K562 (cell line): Measurements from ENCODE around the gene FOXI1. TPM values are rescaled to one million over a fixed set of nuclear protein-coding genes. Genes with fewer than 3 reads are reported as not detected.

ENCODE experiments used
- ATAC-seq: fragments of 200-7000 bp; cut with Tn5 transposase; 3 replicates; pipeline ENCODE4 v1.9.1; 2020; ENCODE audit warnings: moderate library complexity
- BruUV-seq: library from RNA; stranded (reverse); fragments of 400-500 nt; replicated peaks from 2 replicates; lab custom pipeline; 2021; lab: Mats Ljungman, UMichigan
- CTCF ChIA-PET: fragments of 300-600 bp; formaldehyde crosslinking; extraction: SDS; loops from one replicate; lab custom pipeline; 2021; ENCODE audit warnings: low intra/inter-chr PET ratio; lab: Yijun Ruan, JAX
- POLR2A ChIA-PET: fragments of 300-600, 350-650 bp; sonication (Branson Sonifier 250); formaldehyde crosslinking; extraction: SDS; loops from one replicate; lab custom pipeline; 2021; ENCODE audit warnings: antibody characterized with exemption, inconsistent platforms; lab: Yijun Ruan, JAX
- DNase-seq, 4 experiments: peaks; one replicate each; pipeline versions ENCODE4 v3.0.0 to v3.0.0-alpha.2; 2011 to 2018; ENCODE audit warnings: low spot score in 3 of 4, mixed read lengths in 3 of 4; ENCODE audit errors: extremely low read depth in 1 of 4
- FAIRE-seq: peaks from 2 replicates; lab custom pipeline; 2011; peaks lifted over from hg19 to GRCh38; lab: Jason Lieb, UNC
- H2AFZ ChIP-seq: 2 replicates; pipeline ENCODE4 v1.6.0; 2011; ENCODE audit warnings: low read depth, low read length, control low read depth, inconsistent platforms
- H3K27ac ChIP-seq: fragments of 200-600 bp; 3 replicates; pipeline ENCODE4 v1.8.0; 2011; ENCODE audit warnings: low read depth, mild to moderate bottlenecking, control low read depth, inconsistent platforms, low read length, moderate library complexity, mixed read lengths; ENCODE audit errors: extremely low read depth
- H3K27me3 ChIP-seq, 2 experiments: fragments of 300-600 bp in 1 of 2; 2 replicates in 1 of 2; 3 replicates in 1 of 2; pipeline versions ENCODE4 v1.6.0 to v1.8.0; 2011; ENCODE audit warnings: inconsistent platforms in 2 of 2, low read length in 2 of 2, mild to moderate bottlenecking in 1 of 2, mixed read lengths in 1 of 2, moderate library complexity in 1 of 2; ENCODE audit not compliant: control insufficient read depth in 2 of 2, insufficient read depth in 2 of 2
- H3K36me3 ChIP-seq: fragments of 300-600 bp; 3 replicates; pipeline ENCODE4 v1.8.0; 2011; ENCODE audit warnings: mild to moderate bottlenecking, low read length, inconsistent platforms; ENCODE audit not compliant: control insufficient read depth, insufficient read depth
- H3K4me1 ChIP-seq, 2 experiments: fragments of 200-600 bp in 1 of 2; replicated peaks in 1 of 2; 2 replicates in 1 of 2; 3 replicates in 1 of 2; pipeline versions ENCODE4 v1.5.1 to v1.8.0; 2011; ENCODE audit warnings: inconsistent platforms in 2 of 2, low read length in 2 of 2, mild to moderate bottlenecking in 1 of 2, mixed read lengths in 1 of 2, moderate library complexity in 1 of 2; ENCODE audit not compliant: control insufficient read depth in 2 of 2, insufficient read depth in 2 of 2
- H3K4me2 ChIP-seq: 2 replicates; pipeline ENCODE4 v1.6.1; 2011; ENCODE audit warnings: low read length, control low read depth, inconsistent platforms, mixed read lengths; ENCODE audit not compliant: insufficient read depth
- H3K4me3 ChIP-seq: fragments of 200-600 bp; sonication (generic), shearing (Covaris generic); 2 replicates; pipeline ENCODE4 v1.5.1; 2016; ENCODE audit warnings: control low read depth, inconsistent platforms
- H3K79me2 ChIP-seq: fragments of 200-600 bp; 3 replicates; pipeline ENCODE4 v1.8.0; 2011; ENCODE audit warnings: low read length, inconsistent platforms; ENCODE audit not compliant: control insufficient read depth, insufficient read depth
- H3K9ac ChIP-seq, 2 experiments: 2 replicates each; pipeline versions ENCODE4 v1.6.0 to v1.6.1; 2011; ENCODE audit warnings: low read depth in 2 of 2, low read length in 2 of 2, control low read depth in 1 of 2, inconsistent platforms in 1 of 2, mild to moderate bottlenecking in 1 of 2, mixed read lengths in 1 of 2; ENCODE audit not compliant: insufficient read depth in 1 of 2
- H3K9me1 ChIP-seq: one replicate; pipeline ENCODE4 v1.6.0; 2011; ENCODE audit warnings: inconsistent platforms, mild to moderate bottlenecking, low read length, moderate library complexity; ENCODE audit not compliant: control insufficient read depth, insufficient read depth
- H3K9me3 ChIP-seq: replicated peaks from 2 replicates; pipeline ENCODE4 v1.5.1; 2011; ENCODE audit warnings: low read depth, low read length, inconsistent platforms; ENCODE audit not compliant: control insufficient read depth, insufficient read depth
- H4K20me1 ChIP-seq: replicated peaks from 2 replicates; pipeline ENCODE4 v1.6.1; 2011; ENCODE audit warnings: low read length, inconsistent platforms, mixed read lengths; ENCODE audit not compliant: control insufficient read depth, insufficient read depth
- CEBPG ChIP-seq, 3 experiments: fragments of 200-800 bp in 1 of 3; sonication (Bioruptor generic) in 1 of 3; sonication (generic) in 1 of 3; formaldehyde crosslinking in 1 of 3; IDR thresholded peaks in 2 of 3; conservative IDR thresholded peaks in 1 of 3; 2 replicates each; pipeline versions ENCODE4 v1.6.1 to v1.8.0; 2016 to 2022; ENCODE audit warnings: missing compliant biosample characterization in 2 of 3, missing genetic modification characterization in 2 of 3, mild to moderate bottlenecking in 1 of 3, missing genetic modification reagents in 1 of 3
- CREBBP ChIP-seq: IDR thresholded peaks from one replicate; pipeline ENCODE4 v1.6.1; 2012; ENCODE audit warnings: low read depth, mild to moderate bottlenecking, control low read depth, inconsistent platforms, low read length
- DNMT1 ChIP-seq: fragments of 450-650 bp; IDR thresholded peaks from 2 replicates; pipeline ENCODE4 v1.6.1; 2016; ENCODE audit warnings: antibody characterized with exemption, mild to moderate bottlenecking
- ELF1 ChIP-seq: fragments of 200-800 bp; sonication (Bioruptor generic); IDR thresholded peaks from 2 replicates; pipeline ENCODE4 v1.6.1; 2016; ENCODE audit warnings: missing genetic modification characterization, missing compliant biosample characterization
- FOXP1 ChIP-seq: sonication (generic); formaldehyde crosslinking; IDR thresholded peaks from 2 replicates; pipeline ENCODE4 v1.8.0; 2022; ENCODE audit warnings: mild to moderate bottlenecking, missing genetic modification reagents
- GABPB2 ChIP-seq: fragments of 250-450 bp; sonication (Bioruptor Pico); conservative IDR thresholded peaks from 2 replicates; pipeline ENCODE4 v1.5.1; 2021; ENCODE audit warnings: mild to moderate bottlenecking
- NFE2 ChIP-seq: IDR thresholded peaks from 2 replicates; pipeline ENCODE4 v1.6.1; 2014; ENCODE audit warnings: antibody characterized with exemption, low read depth
- NR2C1 ChIP-seq, 2 experiments: fragments of 450-650 bp; IDR thresholded peaks; 2 replicates each; pipeline ENCODE4 v1.6.1; 2017; ENCODE audit warnings: mild to moderate bottlenecking in 2 of 2, antibody characterized with exemption in 1 of 2, inconsistent platforms in 1 of 2, missing compliant biosample characterization in 1 of 2, missing genetic modification characterization in 1 of 2
- PURB ChIP-seq: sonication (generic); formaldehyde crosslinking; IDR thresholded peaks from 2 replicates; pipeline ENCODE4 v1.9.0; 2021; ENCODE audit warnings: low read depth, mild to moderate bottlenecking, missing genetic modification reagents
- TAF15 ChIP-seq: fragments of 200-400 bp; formaldehyde crosslinking; IDR thresholded peaks from 2 replicates; pipeline ENCODE4 v1.6.1; 2017; ENCODE audit warnings: mild to moderate bottlenecking, low read depth, low read length, moderate library complexity
- ZC3H11A ChIP-seq: IDR thresholded peaks from 2 replicates; pipeline ENCODE4 v1.6.1; 2012; ENCODE audit warnings: low read depth, low read length, improper control_type of control experiment
- ZC3H8 ChIP-seq: fragments of 450-650 bp; IDR thresholded peaks from 2 replicates; pipeline ENCODE4 v1.6.1; 2017
- ZEB2 ChIP-seq: fragments of 450-650 bp; IDR thresholded peaks from 2 replicates; pipeline ENCODE4 v1.6.1; 2016
- ZSCAN32 ChIP-seq: fragments of 450-650 bp; formaldehyde crosslinking; IDR thresholded peaks from 2 replicates; pipeline ENCODE4 v1.4.0; 2020; ENCODE audit warnings: mild to moderate bottlenecking, moderate library complexity
- WGBS: fragments of 100-300 bp; shearing (Covaris generic); methylation state at CpG from one replicate; pipeline ENCODE4 v1.1.6; 2016; ENCODE audit warnings: low coverage, mixed read lengths; ENCODE audit not compliant: insufficient coverage; ENCODE audit errors: missing lambda C conversion rate; 5-methylcytosine and 5-hydroxymethylcytosine counted together
- in situ Hi-C: fragments of 300-500 bp; cut with MboI; formaldehyde crosslinking; loops from 4 replicates; pipeline ENCODE4 v1.15.0; 2018; ENCODE audit warnings: inconsistent platforms, mixed read lengths
- intact Hi-C: fragments of 100-400 bp; cut with micrococcal nuclease; formaldehyde crosslinking; loops from 2 replicates; pipeline ENCODE4 v1.14.2; 2022
- polyA plus RNA-seq, 8 experiments: library from polyadenylated mRNA; depleted of rRNA in 4 of 8; stranded (reverse) in 5 of 8; unstranded in 3 of 8; fragments of >200 nt; fragmentation: Nextera tagmentation in 2 of 8; fragmentation: Illumina TruSeq in 1 of 8; extraction: Ambion mirVana in 2 of 8; extraction: Trizol in 1 of 8; gene quantifications; 2 replicates each; pipeline versions ENCODE4 v1.2.1 to v1.2.3, GENCODE V29; 2011 to 2014; ENCODE audit warnings: inconsistent platforms in 1 of 8, missing spikeins in 1 of 8
- total RNA-seq, 7 experiments: library from RNA; depleted of rRNA in 6 of 7; stranded (reverse); fragments of >200 nt in 6 of 7; fragmentation: Illumina TruSeq in 2 of 7; extraction: Trizol in 2 of 7; gene quantifications; 2 replicates each; pipeline versions ENCODE4 v1.2.1 to v1.2.3, GENCODE V29; 2011 to 2021; ENCODE audit warnings: low replicate concordance in 1 of 7
- TF ChIP-seq, protein P1 (sequence below): sonication (generic); formaldehyde crosslinking; IDR thresholded peaks from 2 replicates; pipeline ENCODE4 v1.8.0; 2022; ENCODE audit warnings: mild to moderate bottlenecking, missing genetic modification reagents, borderline replicate concordance

FOXI1 gene
- total and polyA plus RNA-seq, 9 of the 15 experiments (the other 6 are each of a cell fraction or from before 2014, with no cell fraction given) = not detected

DNA sequence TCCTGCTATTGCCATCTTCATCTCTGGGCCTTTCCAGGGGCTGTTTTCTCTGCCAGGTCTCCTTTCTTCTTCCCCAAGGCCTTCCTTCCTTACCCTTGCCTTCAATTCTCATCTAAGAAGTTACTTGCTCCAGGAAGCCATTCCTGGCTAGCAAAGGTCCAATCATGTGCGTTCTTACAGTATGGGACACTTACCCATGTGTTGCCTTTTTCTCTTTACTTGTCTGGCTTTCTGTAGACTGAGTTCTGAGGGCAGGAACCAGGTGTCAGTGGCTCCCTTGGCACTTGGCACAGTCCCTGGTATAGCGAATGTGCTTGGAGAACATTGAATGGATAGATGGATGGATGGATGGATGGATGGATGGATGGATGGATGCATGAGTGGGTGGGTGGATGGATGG is 10.2 kb downstream of the FOXI1 start:
- ChIA-PET CTCF (interaction anchor here (0.5 kb wide), 1 partner anchor 1968 kb away, joined by 4 read pairs; no protein-coding TSS in a partner anchor), POLR2A (no interaction called here)
- intact Hi-C loops (no loop called here), in situ Hi-C loops (no loop called here)
- Histone ChIP-seq H3K4me3 (no peak overlapping the region), H4K20me1 (no peaks in the 10 kb centered on the region), H3K27ac (no peak overlapping the region), H3K27me3 (peaks cover 4 to 32% of the 10 kb centered on the region in 2 experiments; a peak in 4 of 5 replicates), H3K36me3 (no peaks in the 10 kb centered on the region), H3K4me2 (no peak overlapping the region), H3K9me3 (no peaks in the 10 kb centered on the region), H3K79me2 (no peaks in the 10 kb centered on the region), H3K4me1 (no peaks in the 10 kb centered on the region; a peak in 1 of 5 replicates), H2AFZ (no peak overlapping the region), H3K9me1 (no peaks in the 10 kb centered on the region), H3K9ac (no peak overlapping the region)
- ATAC-seq = no peak
- no peak for DNase-seq
- no TSS peak for BruUV-seq
- no peak for FAIRE-seq
- WGBS = 0% methylated on average over 2 of the region's 2 CpGs
- TF ChIP-seq NR2C1 (IDR thresholded peaks at IDR 0.05) = no peak
- no peak for TF ChIP-seq NR2C1 (tag; IDR thresholded peaks at IDR 0.05)
- no peak for TF ChIP-seq TAF15
- TF ChIP-seq NFE2 = no peak
- TF ChIP-seq ZC3H8 = no peak
- TF ChIP-seq, protein P1, sequence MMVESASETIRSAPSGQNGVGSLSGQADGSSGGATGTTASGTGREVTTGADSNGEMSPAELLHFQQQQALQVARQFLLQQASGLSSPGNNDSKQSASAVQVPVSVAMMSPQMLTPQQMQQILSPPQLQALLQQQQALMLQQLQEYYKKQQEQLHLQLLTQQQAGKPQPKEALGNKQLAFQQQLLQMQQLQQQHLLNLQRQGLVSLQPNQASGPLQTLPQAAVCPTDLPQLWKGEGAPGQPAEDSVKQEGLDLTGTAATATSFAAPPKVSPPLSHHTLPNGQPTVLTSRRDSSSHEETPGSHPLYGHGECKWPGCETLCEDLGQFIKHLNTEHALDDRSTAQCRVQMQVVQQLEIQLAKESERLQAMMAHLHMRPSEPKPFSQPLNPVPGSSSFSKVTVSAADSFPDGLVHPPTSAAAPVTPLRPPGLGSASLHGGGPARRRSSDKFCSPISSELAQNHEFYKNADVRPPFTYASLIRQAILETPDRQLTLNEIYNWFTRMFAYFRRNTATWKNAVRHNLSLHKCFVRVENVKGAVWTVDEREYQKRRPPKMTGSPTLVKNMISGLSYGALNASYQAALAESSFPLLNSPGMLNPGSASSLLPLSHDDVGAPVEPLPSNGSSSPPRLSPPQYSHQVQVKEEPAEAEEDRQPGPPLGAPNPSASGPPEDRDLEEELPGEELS = no peak
- no peak for TF ChIP-seq ZEB2
- no peak for TF ChIP-seq CREBBP
- no peak for TF ChIP-seq ZSCAN32 (CRISPR knock-in tag)
- TF ChIP-seq GABPB2 (CRISPR knock-in tag) = no peak
- TF ChIP-seq DNMT1 = no peak
- TF ChIP-seq ZC3H11A = no peak
- no peak for TF ChIP-seq ELF1 (tag)
- TF ChIP-seq CEBPG (CRISPR knock-in tag; IDR thresholded peaks at IDR 0.05) = no peak
- TF ChIP-seq CEBPG (tag; conservative IDR thresholded peaks at IDR 0.05 in 1 of 2, IDR thresholded peaks at IDR 0.05 in 1 of 2) = no peak
- no peak for TF ChIP-seq FOXP1 (CRISPR knock-in tag)
- no peak for TF ChIP-seq PURB (CRISPR knock-in tag)
